GM18526 (cell line): ENCODE results near the gene CCDC60.

Source experiments
- POLR2A ChIP-seq: IDR thresholded peaks from 3 replicates; pipeline ENCODE4 v1.6.1; 2011; ENCODE audit not compliant: insufficient read length; ENCODE audit errors: extremely low read depth

Gene CCDC60, protein sequence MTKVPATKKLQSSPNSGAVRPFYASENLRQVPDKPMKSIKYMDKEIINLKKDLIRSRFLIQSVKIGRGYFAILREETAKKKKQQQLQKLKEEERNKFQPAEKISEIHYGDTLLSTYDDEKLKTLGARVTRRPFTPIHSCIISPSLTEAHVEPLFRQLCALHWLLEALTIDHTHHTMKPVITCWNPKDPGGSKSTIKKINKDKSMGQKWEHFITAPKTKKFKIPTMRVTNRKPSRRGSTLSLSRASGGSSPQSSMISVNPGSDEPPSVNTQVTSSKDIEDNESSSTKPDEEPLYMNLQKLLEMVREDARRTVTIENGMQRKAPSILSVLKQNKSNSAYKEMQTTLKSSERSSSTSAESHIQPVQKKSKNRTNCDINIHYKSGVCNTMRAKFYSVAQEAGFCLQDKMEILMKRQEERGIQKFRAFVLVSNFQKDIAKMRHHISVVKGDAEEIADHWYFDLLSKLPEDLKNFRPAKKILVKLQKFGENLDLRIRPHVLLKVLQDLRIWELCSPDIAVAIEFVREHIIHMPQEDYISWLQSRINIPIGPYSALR

GRCh38 chr12:119334430-119335170, at the start of gene CCDC60:
TSS of gene CCDC60 (plus strand) at chr12:119334729. CDS start at chr12:119335177, 448 bp downstream.
- TF ChIP-seq POLR2A, result no peak

DNA sequence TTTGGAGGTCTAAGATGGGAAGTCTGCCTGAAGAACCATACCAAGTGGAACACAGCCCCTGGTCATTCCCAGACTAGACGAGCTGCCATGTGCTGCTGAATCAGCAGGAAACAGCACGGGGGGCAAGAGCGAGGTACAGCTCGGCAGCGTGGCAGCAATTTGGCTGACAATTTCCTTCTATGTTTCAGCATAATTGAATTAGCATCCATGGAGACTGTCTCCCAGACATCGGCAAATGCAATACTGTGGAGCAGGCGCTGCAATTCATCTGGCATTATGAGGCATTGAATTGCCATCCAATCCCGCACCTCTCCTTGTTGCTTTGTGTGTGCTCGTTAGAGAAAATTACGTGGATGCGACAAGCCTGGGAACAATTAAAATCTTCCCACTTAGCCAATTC, 46.0 kb upstream of the CCDC60 start:
- no peak for TF ChIP-seq POLR2A

DNA sequence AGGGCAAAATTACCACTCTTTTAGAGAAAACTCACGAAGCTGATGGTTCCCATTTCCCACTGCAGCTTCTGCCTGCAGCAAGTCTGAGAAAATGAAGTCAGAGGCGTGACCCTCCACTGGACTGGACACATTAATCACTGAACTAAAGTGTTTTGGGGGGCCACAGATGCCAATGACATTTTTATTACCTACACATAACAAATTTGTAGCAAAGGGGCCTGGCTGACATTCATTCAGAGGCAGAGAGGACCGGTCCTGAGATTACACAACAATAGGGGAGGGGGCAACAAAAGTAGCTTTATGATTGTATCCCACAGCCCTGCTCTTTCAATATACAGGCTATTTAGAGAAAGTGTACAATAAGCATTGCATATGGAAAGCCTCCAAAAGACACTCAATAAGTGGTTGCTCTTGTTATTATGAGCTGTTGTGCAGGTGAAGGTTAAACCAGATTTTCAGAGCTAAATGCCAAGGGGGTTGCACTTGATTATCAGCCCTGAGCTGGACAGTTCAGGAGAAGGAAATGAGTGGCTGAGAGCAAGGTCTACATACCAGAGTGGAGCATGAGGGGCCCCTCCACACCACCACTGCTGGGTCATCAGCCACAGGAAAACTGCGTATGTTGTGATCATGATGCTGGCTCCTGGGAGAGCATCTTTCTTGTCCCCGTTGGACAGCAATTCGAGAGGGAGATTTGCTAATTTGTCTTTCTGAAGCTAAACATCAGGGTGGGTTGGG, 41.5 kb upstream of the CCDC60 start:
- no peak for TF ChIP-seq POLR2A

DNA sequence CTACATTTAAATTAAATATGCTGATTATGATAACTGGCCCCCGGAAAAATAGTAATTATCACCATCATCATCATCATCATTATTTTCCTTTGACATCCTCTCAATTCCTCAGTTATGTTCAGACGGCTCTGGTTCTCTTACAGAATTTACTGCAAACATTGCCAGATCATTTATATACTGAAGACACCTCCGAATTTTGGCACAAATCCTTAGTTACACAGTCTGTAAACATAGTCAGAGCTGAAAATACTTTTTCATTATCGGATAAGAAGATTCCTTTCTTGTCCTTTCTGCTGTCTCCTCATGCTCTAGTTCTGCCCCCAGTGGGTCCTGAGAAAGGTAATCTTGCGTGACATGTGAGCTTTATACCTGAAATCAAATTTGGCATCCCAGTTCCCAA, 40.3 kb upstream of the CCDC60 start:
- no peak for TF ChIP-seq POLR2A

DNA sequence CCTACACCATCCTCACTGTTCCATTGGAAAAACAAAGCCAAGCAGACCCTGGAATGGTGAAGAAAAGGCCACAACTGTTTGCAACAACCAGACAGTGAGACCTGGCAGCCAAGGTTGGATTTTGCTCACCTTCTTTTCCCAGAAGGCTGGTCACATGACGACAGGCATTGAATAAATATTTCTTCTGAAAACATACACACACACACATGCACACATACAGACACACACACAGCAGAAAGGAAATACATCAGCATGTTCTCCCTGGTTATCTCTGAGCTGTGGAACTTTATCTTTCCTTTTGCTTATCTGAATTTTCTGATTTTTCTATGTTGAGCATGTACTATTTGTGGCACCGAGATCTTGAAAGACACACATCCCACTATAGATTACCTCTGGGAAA, 38.0 kb upstream of the CCDC60 start:
- TF ChIP-seq POLR2A, result no peak

GRCh38 chr12:119299130-119299529, 35.4 kb upstream of the CCDC60 start:
- no peak for TF ChIP-seq POLR2A

- TF ChIP-seq POLR2A, result no peak
Observed at GRCh38 chr12:119301379-119301778, 33.1 kb upstream of the CCDC60 start.

DNA sequence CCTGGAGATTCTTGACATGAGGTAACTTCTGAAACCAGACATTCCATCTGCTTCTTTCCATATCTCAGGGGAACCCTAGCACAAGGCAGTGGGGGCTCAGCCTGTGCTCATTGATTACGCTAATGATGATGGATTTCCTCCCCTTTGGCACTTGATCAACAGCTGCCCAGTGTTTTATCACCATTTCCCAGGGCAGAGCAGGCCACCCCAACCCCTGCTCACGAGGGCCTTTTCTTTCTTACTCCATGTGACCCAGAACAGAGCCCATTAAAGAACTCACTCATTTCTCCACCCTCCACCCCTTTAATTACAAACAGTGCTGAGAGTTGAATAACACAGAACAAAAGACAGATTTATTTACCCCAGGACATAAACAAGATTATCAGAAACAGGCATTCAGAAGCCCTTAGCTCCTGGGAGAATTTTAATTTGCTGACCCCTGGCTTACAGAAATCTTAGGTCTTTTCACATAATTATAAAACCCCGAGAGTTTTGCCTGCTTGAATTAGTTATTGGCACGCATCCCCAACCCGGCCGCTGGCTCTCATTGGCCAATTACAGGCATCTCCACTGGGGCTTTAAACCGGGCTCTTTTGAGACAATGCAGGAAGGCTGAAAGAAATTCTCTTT, 32.0 kb upstream of the CCDC60 start:
- TF ChIP-seq POLR2A, result no peak

GRCh38 chr12:119306593-119306992, 27.9 kb upstream of the CCDC60 start:
- no peak for TF ChIP-seq POLR2A

DNA sequence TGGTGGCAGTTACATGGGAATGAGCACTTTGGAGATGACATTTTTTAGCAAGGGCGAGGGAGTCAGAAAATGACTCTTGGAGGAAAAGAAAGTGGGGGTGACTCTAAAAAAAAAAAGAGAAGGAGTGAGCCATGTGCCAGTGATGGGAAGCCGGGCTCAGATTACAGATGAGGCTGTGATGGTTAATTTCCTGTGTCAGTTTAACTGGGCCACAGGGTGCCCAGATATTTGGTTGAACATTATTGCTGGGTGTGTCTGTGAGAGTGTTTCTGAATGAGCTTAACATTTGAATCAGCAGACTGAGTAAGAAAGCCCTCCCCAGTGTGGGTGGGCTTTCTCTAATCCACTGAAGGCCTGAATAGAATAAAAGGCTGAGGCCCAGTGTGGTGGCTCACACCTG, 26.8 kb upstream of the CCDC60 start:
- no peak for TF ChIP-seq POLR2A

GRCh38 chr12:119308708-119309456, 25.6 kb upstream of the CCDC60 start:
- TF ChIP-seq POLR2A, result no peak

GRCh38 chr12:119311878-119312277, 22.7 kb upstream of the CCDC60 start:
- TF ChIP-seq POLR2A, result no peak

- TF ChIP-seq POLR2A, result no peak
Observed at GRCh38 chr12:119312904-119313303, 21.6 kb upstream of the CCDC60 start.

DNA sequence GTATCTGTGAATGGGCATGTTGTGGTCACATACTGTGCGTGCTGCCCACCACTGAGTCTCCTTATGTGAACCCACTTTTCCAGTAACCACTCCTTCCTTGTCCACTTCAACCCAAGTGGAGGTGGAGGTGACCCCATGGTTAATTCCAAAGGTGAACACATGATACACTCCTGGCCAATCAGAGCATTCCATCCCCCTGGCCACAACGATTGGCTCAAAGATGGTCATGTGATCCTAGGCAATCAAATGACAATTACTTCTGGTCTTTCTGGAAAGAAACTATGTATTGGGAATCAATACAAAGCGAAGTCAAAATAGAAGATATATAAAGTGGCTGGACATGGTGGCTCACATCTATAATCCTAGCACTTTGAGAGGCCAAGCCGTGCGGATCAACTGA, 20.2 kb upstream of the CCDC60 start:
- TF ChIP-seq POLR2A, result no peak
